NCI-H146 treated with DMSO at 0.1 percent for 48 hours (cell line): ENCODE results near the gene FAM227B.

Experiments used
- DNase-seq: peaks from one replicate; lab custom pipeline; 2025; ENCODE audit not compliant: unreplicated experiment; lab: John Stamatoyannopoulos, UW

Gene FAM227B

GRCh38 chr15:49303003-49303402 is 317.6 kb downstream of the FAM227B start:
- DNase-seq: no peak

GRCh38 chr15:49301562-49301961 is 319.1 kb downstream of the FAM227B start:
- no peak for DNase-seq

- no peak for DNase-seq
These were observed 319.8 kb downstream of the FAM227B start for GRCh38 chr15:49300856-49301255.

- no peak for DNase-seq
These were observed 323.0 kb downstream of the FAM227B start for GRCh38 chr15:49297584-49297983.

GRCh38 chr15:49296258-49296657 is 324.4 kb downstream of the FAM227B start:
- DNase-seq: no peak

- DNase-seq: no peak
These were observed 326.7 kb downstream of the FAM227B start for GRCh38 chr15:49293941-49294340.

GRCh38 chr15:49290191-49290590 is 330.4 kb downstream of the FAM227B start:
- no peak for DNase-seq

- no peak for DNase-seq
These were observed 332.2 kb downstream of the FAM227B start for GRCh38 chr15:49288391-49288790.

- no peak for DNase-seq
These were observed 333.1 kb downstream of the FAM227B start for GRCh38 chr15:49287481-49287880.

GRCh38 chr15:49286649-49287404 is 333.8 kb downstream of the FAM227B start:
- DNase-seq: no peak

- no peak for DNase-seq
These were observed 338.3 kb downstream of the FAM227B start for GRCh38 chr15:49282366-49282765.

GRCh38 chr15:49279521-49280456 is 340.8 kb downstream of the FAM227B start:
- no peak for DNase-seq

GRCh38 chr15:49278751-49279150 is 341.9 kb downstream of the FAM227B start:
- DNase-seq: no peak
